Measurements from ENCODE around the gene TSPAN14. TPM values are rescaled to one million over a fixed set of nuclear protein-coding genes. Genes with fewer than 3 reads are reported as not detected.

Gene TSPAN14
- total RNA-seq, 4 donors from 2014 or later, result 37.1 to 110 (median 66.1) TPM

DNA sequence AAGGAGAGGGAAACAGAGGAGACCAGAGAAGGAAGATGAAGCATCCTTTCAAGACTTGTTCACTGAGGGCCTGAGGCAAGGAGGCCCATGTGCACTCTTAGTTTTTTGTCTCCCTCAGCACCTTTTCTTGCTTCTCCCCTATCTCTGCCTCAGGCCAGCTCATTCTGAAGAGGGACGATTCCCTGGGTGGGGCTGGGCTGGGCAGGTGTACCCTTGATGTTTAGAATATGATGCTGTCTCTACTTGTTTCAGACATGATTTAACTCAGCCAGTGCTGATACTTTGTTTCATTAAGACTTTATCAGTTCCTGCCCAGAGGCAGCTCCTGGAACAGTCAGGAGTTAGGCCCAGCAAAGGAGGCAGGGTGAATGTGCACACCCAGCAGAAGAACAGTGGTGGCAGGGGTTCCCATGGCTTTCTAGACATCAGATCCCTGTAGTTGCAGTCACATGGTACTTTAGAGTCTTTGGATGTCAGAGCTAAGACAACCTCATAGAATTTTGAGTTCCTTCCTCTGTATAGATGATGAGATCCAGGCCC lies 42.4 kb upstream of the TSPAN14 start:
- peaks cover 0 to 18% of the 10 kb centered on the region in 2 donors for H3K4me1 ChIP-seq
- TF ChIP-seq CTCF (IDR thresholded peaks at IDR 0.05) (no peak), POLR2A (IDR thresholded peaks at IDR 0.05) (no peak)
- intact Hi-C loops (cut with DNase I; ENCODE audit: low total_unique reads), result no loop called here
- H3K4me3 ChIP-seq, result no peak overlapping the region
- H3K36me3 ChIP-seq, result no peaks in the 10 kb centered on the region
- H3K27ac ChIP-seq, result peak overlapping the region in 1 of 2 donors; percentile 3
- no peaks in the 10 kb centered on the region for H3K27me3 ChIP-seq
- DNase-seq, result no peak
- no peaks in the 10 kb centered on the region for H3K9me3 ChIP-seq

DNA sequence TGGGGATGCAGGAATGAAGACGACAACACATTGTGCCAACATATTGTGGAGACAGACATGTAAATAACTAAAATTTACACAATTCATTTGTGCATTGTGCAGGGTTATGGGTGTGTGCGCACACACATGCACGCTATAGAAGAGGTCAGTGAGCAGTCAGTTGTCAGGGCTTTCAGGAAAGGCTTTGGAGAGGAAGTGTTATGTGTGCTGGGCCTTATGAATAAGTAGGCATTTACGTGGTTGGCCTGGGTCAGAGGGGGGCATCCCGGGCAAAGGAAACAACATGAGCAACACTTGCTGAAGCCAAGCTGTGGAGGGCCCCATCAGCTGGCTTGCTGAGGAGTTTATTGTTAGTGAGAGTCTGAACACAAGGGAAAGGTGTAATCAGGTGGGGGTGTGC lies 41.6 kb upstream of the TSPAN14 start:
- Histone ChIP-seq H3K27ac (peak overlapping the region in 1 of 2 donors; percentile 28), H3K36me3 (no peaks in the 10 kb centered on the region), H3K9me3 (no peaks in the 10 kb centered on the region), H3K4me3 (no peak overlapping the region), H3K27me3 (no peaks in the 10 kb centered on the region), H3K4me1 (peaks cover 0 to 18% of the 10 kb centered on the region in 2 donors)
- intact Hi-C loops (cut with DNase I; ENCODE audit: low total_unique reads), result no loop called here
- DNase-seq, result no peak
- TF ChIP-seq CTCF (IDR thresholded peaks at IDR 0.05) (no peak), POLR2A (IDR thresholded peaks at IDR 0.05) (no peak)

DNA sequence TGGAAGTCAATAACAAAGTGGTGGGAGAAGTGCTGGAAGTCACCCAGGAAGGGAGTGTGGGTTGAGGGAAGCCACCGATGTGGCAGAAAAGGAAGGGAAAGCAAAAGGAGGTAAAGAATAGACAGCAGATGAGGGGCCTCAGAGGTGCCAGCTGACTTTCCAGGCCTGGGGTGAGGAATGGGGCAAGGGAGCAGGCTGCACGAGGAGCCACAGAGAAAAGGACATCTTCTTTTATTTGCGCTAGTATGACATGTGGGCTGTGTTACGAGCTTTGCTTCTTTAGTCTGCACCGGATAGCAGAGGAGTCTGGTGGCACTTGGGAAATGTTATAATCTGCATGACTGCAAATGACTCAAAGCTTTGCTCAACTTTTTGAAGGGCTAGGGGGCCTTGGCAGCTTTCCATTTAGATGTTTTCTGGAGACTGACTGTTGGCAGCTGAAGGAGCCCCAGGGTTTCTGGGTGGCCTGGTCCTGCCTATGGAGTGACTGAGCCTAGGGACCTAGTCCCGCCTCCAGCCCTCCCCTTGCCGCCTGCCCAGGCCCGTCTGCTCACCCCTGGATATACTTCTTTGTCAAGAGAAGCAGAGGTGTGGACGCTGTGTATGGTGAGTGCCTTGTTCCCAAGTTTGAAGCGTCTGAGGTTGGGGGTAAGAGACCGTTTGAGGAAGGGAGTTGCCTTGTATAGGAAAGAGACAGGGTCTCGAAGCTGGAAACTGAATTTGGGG lies 40.7 kb upstream of the TSPAN14 start:
- Histone ChIP-seq H3K27me3 (no peaks in the 10 kb centered on the region), H3K27ac (peak overlapping the region; percentile 28 to 52), H3K4me1 (peaks cover 0 to 18% of the 10 kb centered on the region in 2 donors), H3K4me3 (no peak overlapping the region), H3K36me3 (no peaks in the 10 kb centered on the region), H3K9me3 (no peaks in the 10 kb centered on the region)
- intact Hi-C loops (cut with DNase I; ENCODE audit: low total_unique reads), result no loop called here
- DNase-seq, result no peak
- TF ChIP-seq POLR2A (IDR thresholded peaks at IDR 0.05) (no peak), CTCF (IDR thresholded peaks at IDR 0.05) (no peak)

DNA sequence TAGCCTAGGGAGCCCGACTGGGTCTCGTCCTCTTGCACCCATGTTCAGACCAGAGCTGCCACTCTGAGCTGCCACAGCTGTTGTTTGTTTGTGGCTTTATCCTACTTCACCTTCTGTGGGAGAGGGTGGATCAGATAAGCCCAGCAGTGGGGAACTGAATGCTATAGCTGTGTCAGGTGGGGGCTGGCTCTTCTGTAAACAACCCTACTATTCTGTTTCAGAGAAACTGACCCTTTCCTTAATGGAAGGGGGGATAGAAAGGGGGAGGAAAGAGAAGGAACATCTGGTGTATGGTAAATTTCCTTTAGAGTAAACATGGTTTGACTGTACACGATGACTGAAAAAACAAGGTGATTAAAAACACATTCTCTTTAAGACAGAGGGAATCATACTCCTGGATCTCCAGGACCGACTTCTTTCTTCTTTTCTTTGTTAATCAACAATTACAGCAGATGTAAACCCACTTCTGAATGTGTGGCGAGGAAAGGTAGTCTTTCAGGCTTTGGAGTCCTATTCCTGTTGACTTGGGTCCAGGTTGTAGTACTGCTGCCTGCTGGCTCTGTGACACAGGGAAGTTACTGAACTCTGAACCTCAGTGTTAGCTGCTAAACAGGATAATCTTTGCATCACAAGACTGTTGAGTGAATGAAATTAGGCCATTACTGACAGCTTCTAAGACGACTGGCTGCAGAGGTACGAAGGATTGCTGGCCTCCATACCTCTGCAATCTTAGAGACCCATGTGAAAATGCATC lies 39.8 kb upstream of the TSPAN14 start:
- intact Hi-C loops (cut with DNase I; ENCODE audit: low total_unique reads), result no loop called here
- H3K36me3 ChIP-seq, result no peaks in the 10 kb centered on the region
- TF ChIP-seq CTCF (IDR thresholded peaks at IDR 0.05) (no peak), POLR2A (IDR thresholded peaks at IDR 0.05) (no peak)
- no peaks in the 10 kb centered on the region for H3K27me3 ChIP-seq
- no peak for DNase-seq
- no peaks in the 10 kb centered on the region for H3K9me3 ChIP-seq
- peak overlapping the region; percentile 26 to 52 for H3K27ac ChIP-seq
- no peak overlapping the region for H3K4me3 ChIP-seq
- H3K4me1 ChIP-seq, result peaks cover 0 to 18% of the 10 kb centered on the region in 2 donors
